ENCODE measurements around the gene ZNF385B.

Gene ZNF385B

DNA sequence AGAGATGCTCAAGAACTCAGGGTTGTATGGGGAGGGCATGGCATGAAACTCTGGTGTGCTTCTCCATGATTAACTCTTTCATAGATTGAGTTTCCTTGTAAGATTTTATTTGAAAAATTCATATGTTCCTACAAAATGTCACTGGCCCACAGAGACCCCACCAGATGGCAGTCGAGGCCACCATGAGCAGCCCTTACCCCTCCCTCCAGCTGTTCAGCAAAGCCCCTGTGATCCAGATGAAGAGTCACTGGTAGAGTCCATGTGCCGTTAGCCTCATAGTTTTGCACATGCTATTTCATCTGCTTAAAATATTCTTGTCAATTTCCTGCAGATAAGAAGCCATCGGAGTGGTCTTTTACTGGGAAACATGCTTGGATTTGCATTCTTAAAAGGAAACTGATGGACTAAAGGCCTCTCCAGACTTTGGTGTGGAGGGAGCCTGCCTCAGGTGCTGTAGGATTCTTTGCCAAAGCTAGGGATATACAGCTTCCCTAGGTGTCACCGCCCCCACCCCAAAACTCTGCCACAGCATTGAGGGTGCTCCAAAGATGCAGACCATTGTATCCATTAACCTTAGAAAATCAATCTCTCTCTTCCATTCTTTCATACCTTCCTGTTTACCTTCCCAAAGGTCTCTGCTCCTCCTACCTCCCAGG is 18.8 kb downstream of the ZNF385B start:
- Histone ChIP-seq H3K4me1 (peaks cover 0 to 6% (median 0%) of the 10 kb centered on the region in 10 experiments; a peak in 1 of 20 replicates), H3K27me3 (no peaks in the 10 kb centered on the region), H3K4me3 (no peak overlapping the region), H3K4me2 (no peak overlapping the region), H3K9me3 (replicated peaks in 1 of 11) (no peaks in the 10 kb centered on the region), H3K9ac (no peak overlapping the region), H4K20me1 (no peaks in the 10 kb centered on the region), H3K36me3 (no peaks in the 10 kb centered on the region), H3K27ac (no peak overlapping the region)
- TF ChIP-seq Cebpa-rat (IDR thresholded peaks at IDR 0.05) = no peak

- H3K4me2 ChIP-seq = no peak overlapping the region
- no peak overlapping the region for H3K9ac ChIP-seq
- no peaks in the 10 kb centered on the region for H3K27me3 ChIP-seq
- peaks cover 0 to 6% (median 0%) of the 10 kb centered on the region in 10 experiments; a peak in 1 of 20 replicates for H3K4me1 ChIP-seq
- no peak overlapping the region for H3K27ac ChIP-seq
- no peaks in the 10 kb centered on the region for H4K20me1 ChIP-seq
- no peaks in the 10 kb centered on the region for H3K36me3 ChIP-seq
- no peak overlapping the region for H3K4me3 ChIP-seq
- no peak for TF ChIP-seq Cebpa-rat (IDR thresholded peaks at IDR 0.05)
- H3K9me3 ChIP-seq (replicated peaks in 1 of 11) = no peaks in the 10 kb centered on the region
Observed at GRCh38 chr2:179840840-179841239, 20.6 kb downstream of the ZNF385B start.

DNA sequence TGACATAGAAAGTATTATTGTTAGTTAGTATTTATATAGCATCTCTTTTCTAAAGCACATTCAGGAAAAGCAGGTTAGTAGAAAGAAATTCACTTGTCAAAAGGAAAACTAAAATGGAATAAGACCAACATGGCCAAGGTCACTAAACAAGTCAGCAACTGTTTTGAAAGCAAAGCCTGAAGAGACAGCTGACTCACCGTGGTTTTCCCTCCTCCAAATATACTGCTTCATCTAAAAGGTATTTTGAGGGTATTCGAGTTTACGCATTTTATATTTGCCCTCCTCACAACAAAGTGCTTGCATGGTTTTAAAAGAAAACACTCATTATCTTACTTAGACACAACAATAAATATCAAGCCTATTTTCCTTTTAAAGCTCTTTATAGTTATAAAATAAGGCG is 24.0 kb downstream of the ZNF385B start:
- H3K4me3 ChIP-seq = no peak overlapping the region
- no peaks in the 10 kb centered on the region for H3K27me3 ChIP-seq
- H3K4me1 ChIP-seq = peaks cover 0 to 6% (median 0%) of the 10 kb centered on the region in 10 experiments; a peak in 1 of 20 replicates
- no peaks in the 10 kb centered on the region for H3K36me3 ChIP-seq
- TF ChIP-seq Cebpa-rat (IDR thresholded peaks at IDR 0.05) = no peak
- H3K9me3 ChIP-seq (replicated peaks in 1 of 11) = no peaks in the 10 kb centered on the region
- no peak overlapping the region for H3K4me2 ChIP-seq
- no peaks in the 10 kb centered on the region for H4K20me1 ChIP-seq
- H3K27ac ChIP-seq = no peak overlapping the region
- no peak overlapping the region for H3K9ac ChIP-seq

GRCh38 chr2:179830043-179830787 is 31.2 kb downstream of the ZNF385B start:
- Histone ChIP-seq H3K36me3 (no peaks in the 10 kb centered on the region), H3K4me2 (no peak overlapping the region), H3K9me3 (replicated peaks in 1 of 11) (no peaks in the 10 kb centered on the region), H3K27ac (no peak overlapping the region), H4K20me1 (no peaks in the 10 kb centered on the region), H3K4me1 (no peaks in the 10 kb centered on the region), H3K27me3 (no peaks in the 10 kb centered on the region), H3K4me3 (no peak overlapping the region), H3K9ac (no peak overlapping the region)
- TF ChIP-seq Cebpa-rat (IDR thresholded peaks at IDR 0.05) = no peak

DNA sequence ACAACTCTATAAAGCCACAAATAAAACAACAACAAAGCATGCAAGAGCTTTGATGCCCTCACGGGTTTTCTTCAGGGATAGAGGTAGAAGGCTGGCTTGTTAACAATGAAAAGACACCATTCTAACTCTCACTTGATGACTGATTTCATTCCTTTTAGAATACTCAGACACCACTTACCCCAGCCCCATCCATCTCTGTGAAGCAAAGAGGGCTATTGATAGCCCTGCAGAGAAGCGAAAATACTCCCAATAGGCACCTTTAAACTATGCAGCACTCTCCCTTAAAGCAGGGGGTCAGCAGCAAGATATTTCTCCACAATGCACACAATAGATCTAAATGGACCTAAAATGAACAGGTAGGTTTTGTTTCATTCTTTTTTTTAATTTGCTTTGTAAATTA is 35.1 kb downstream of the ZNF385B start:
- H3K27me3 ChIP-seq = no peaks in the 10 kb centered on the region
- no peaks in the 10 kb centered on the region for H3K36me3 ChIP-seq
- H3K4me2 ChIP-seq = no peak overlapping the region
- H3K4me3 ChIP-seq = no peak overlapping the region
- H4K20me1 ChIP-seq = no peaks in the 10 kb centered on the region
- TF ChIP-seq Cebpa-rat (IDR thresholded peaks at IDR 0.05) = no peak
- H3K9ac ChIP-seq = no peak overlapping the region
- no peaks in the 10 kb centered on the region for H3K9me3 ChIP-seq (replicated peaks in 1 of 11)
- H3K4me1 ChIP-seq = no peaks in the 10 kb centered on the region
- H3K27ac ChIP-seq = no peak overlapping the region

- Histone ChIP-seq H3K4me3 (no peak overlapping the region), H3K9me3 (replicated peaks in 1 of 11) (no peaks in the 10 kb centered on the region), H4K20me1 (no peaks in the 10 kb centered on the region), H3K27me3 (no peaks in the 10 kb centered on the region), H3K36me3 (no peaks in the 10 kb centered on the region), H3K4me2 (no peak overlapping the region), H3K27ac (no peak overlapping the region), H3K9ac (no peak overlapping the region), H3K4me1 (no peaks in the 10 kb centered on the region)
- TF ChIP-seq Cebpa-rat (IDR thresholded peaks at IDR 0.05) = no peak
Observed at GRCh38 chr2:179825494-179825893, 35.9 kb downstream of the ZNF385B start.

DNA sequence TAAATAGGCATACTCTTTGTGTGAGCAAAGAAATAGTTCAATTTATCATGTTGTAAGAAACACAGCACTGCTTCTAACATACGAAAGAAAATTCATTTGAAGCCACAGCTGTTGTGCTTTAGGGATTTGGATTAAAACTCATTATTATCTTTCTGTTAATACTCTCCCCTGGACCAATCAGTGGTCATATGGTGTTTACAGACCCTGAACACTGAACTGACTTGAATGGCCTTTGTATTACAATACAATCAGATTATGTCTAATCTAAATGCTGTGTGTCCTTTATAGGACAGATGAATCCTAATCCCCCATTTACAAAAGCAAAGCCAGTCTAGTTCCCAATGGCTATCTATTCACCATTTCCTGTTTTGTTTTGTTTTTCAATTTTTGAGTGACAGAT is 36.5 kb downstream of the ZNF385B start:
- no peaks in the 10 kb centered on the region for H3K36me3 ChIP-seq
- no peak overlapping the region for H3K4me3 ChIP-seq
- no peaks in the 10 kb centered on the region for H3K27me3 ChIP-seq
- H3K4me2 ChIP-seq = no peak overlapping the region
- no peaks in the 10 kb centered on the region for H3K4me1 ChIP-seq
- H3K9ac ChIP-seq = no peak overlapping the region
- H3K9me3 ChIP-seq (replicated peaks in 1 of 11) = no peaks in the 10 kb centered on the region
- no peak for TF ChIP-seq Cebpa-rat (IDR thresholded peaks at IDR 0.05)
- H3K27ac ChIP-seq = no peak overlapping the region
- H4K20me1 ChIP-seq = no peaks in the 10 kb centered on the region

DNA sequence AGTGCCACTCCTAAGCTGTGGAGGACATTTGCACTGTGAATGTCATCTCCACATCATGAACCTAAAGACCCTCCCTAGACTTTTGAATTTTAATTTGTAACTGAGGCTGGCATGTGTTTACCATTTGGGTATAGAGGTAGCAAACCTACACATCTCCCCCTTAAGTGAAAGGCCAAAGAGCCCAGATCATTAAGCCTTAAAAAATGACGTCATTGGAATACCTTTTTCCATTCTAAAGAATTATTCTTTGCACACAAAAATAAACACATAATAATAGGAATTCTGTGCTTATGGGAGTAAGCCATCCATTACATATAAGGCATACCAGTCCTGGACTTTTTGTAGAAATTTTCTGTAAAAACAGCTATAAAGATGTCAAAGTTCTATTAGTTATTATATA is 38.9 kb downstream of the ZNF385B start:
- no peaks in the 10 kb centered on the region for H3K36me3 ChIP-seq
- no peak overlapping the region for H3K4me2 ChIP-seq
- no peak overlapping the region for H3K4me3 ChIP-seq
- H3K27me3 ChIP-seq = no peaks in the 10 kb centered on the region
- no peaks in the 10 kb centered on the region for H3K9me3 ChIP-seq (replicated peaks in 1 of 11)
- no peak for TF ChIP-seq Cebpa-rat (IDR thresholded peaks at IDR 0.05)
- no peaks in the 10 kb centered on the region for H3K4me1 ChIP-seq
- H3K9ac ChIP-seq = no peak overlapping the region
- no peaks in the 10 kb centered on the region for H4K20me1 ChIP-seq
- H3K27ac ChIP-seq = no peak overlapping the region

GRCh38 chr2:179818546-179818945 is 42.9 kb downstream of the ZNF385B start:
- Histone ChIP-seq H3K9ac (no peak overlapping the region), H3K4me3 (no peak overlapping the region), H3K9me3 (replicated peaks in 1 of 11) (no peaks in the 10 kb centered on the region), H4K20me1 (no peaks in the 10 kb centered on the region), H3K27me3 (no peaks in the 10 kb centered on the region), H3K4me2 (no peak overlapping the region), H3K4me1 (no peaks in the 10 kb centered on the region), H3K27ac (no peak overlapping the region), H3K36me3 (no peaks in the 10 kb centered on the region)
- no peak for TF ChIP-seq Cebpa-rat (IDR thresholded peaks at IDR 0.05)
